GM19397 (cell line): ENCODE data around the gene SAMD13.

Experiments
- ATAC-seq: cut with Tn5 transposase; IDR thresholded peaks from one replicate; pipeline ENCODE4 v1.9.1; 2021; ENCODE audit warnings: mild to moderate bottlenecking, moderate library complexity; ENCODE audit not compliant: unreplicated experiment

SAMD13 gene

GRCh38 chr1:84339503-84339902, 38.0 kb downstream of the SAMD13 start:
- ATAC-seq = no peak

- ATAC-seq = no peak
These were observed 42.8 kb downstream of the SAMD13 start for GRCh38 chr1:84344286-84344685.

DNA sequence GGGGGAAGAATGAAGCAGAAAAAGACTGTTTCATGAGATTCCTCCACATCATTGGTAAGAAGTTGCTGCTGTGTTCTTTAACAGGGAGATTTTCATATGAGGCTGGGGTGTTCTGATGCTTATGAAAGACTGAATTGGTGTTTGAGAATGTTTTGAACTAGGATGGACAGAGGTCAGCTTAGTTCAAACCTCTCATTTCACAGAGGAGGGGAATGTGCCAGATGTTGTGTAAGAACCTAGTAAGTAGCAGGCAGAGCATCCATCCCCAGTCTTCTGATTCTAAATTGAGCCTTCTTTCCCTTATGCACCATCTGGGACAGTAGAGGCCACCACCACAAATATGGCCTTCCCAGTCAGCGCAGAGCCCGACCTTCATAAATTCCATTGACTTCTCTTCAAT, 43.7 kb downstream of the SAMD13 start:
- no peak for ATAC-seq

DNA sequence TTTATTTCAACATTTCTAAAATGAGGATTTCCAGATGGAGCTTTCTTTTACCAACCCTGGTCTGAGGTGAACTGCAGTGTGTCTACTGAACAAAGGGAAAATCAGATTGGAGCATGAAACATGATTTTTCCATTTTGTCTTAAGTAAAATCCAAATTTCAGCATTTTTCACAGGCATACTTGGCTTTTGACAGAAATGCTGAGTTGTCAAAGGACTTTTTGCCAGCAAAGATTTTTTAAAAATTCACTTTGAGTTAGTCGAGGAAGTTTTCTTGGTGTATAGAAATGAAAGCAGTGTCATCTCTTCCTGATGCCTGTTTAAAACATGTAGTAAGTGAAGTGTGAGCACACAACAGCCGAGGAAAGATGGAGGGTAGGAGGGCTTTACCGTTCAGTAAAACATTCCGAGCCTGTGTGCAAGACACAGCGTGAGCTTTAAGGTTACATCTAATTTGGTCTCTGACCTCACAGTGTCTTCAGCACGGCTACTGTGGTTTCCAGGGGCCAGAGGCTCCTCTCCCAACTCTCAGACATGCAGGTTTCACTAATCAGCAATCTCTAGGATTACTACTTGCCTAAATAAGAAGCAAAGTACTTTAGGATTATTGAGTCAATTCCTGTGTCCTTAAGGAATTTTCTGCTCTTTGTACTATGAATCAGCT, 45.9 kb downstream of the SAMD13 start:
- no peak for ATAC-seq

- no peak for ATAC-seq
These were observed 46.5 kb downstream of the SAMD13 start for GRCh38 chr1:84347932-84348555.

GRCh38 chr1:84348759-84349158, 47.3 kb downstream of the SAMD13 start:
- no peak for ATAC-seq

GRCh38 chr1:84350104-84350503, 48.6 kb downstream of the SAMD13 start:
- no peak for ATAC-seq

GRCh38 chr1:84350550-84350949, 49.0 kb downstream of the SAMD13 start:
- no peak for ATAC-seq

DNA sequence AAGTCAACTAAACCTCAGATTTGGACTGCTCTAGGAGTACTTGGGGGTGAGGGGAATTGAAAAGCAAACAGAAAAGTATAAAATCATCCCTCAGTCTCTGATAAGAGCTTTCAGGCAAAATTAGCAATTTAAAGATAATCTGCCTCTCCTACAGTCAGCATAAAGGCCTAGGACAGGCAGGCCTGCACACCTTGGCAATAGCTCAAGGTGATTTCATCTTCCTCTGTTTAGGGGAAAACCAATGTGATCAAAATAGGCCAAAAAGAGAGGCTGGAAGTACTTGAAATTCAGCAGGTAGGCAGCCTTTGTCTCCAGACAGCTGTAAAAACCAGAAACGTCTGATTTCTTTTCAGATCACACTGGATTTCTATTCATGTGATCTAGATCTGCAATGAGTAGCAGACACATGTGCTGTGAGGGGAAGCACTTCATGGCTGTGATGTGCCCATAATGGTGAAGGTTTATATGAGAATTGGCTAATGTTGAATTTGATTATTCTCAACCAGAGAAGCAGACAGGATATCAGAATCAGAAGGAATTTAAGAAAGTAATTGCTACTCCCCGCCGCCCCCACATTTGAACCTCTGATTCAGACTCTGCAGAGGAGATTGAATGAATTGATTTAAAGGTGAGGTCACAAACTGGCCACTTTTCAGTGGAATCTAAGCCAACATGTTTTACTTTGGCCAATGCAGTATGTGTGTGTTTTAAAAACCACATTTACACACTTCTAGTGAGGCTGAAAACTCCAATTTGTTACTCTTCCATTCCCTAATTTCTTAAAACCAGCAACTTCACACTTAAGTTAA, 51.0 kb downstream of the SAMD13 start:
- ATAC-seq = no peak

- ATAC-seq = no peak
These were observed 52.2 kb downstream of the SAMD13 start for GRCh38 chr1:84353695-84354094.

DNA sequence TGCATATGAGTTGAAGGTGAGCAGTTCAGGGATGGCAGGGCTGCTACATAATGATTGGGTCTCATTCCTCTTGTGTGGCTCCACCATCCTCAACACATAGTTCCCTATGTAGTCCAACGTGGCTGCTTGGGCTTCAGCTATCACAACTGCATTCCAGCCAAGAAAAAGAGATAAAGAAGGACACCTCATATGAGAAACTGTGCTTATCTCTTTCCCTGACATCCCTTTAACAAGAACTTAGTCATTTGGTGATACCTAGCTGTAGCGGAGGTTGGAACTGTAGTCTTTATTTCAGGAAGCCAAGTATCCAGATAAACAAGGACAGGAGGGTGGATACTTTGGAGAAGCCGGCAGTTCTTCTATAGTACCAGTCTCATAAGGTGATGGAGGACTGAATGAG, 54.0 kb downstream of the SAMD13 start:
- no peak for ATAC-seq

DNA sequence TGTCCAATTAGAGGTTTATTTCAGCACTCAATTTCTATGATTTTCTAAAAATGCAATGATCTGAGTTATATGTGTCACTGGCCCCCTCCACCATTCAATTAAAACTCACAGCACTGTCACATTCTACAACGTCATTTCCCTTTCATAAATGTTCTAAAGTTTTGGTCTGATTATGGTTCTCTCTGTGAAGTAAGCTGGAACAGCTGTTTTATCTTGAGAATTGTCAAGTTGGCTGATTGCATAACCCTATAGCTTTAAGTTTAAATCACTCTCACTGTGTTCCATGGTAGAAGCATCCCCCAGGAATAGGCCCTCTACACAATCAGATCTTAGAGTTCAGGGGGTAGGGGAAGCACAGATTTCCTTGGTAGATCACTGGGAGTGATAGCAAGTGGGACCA, 55.4 kb downstream of the SAMD13 start:
- ATAC-seq = no peak

DNA sequence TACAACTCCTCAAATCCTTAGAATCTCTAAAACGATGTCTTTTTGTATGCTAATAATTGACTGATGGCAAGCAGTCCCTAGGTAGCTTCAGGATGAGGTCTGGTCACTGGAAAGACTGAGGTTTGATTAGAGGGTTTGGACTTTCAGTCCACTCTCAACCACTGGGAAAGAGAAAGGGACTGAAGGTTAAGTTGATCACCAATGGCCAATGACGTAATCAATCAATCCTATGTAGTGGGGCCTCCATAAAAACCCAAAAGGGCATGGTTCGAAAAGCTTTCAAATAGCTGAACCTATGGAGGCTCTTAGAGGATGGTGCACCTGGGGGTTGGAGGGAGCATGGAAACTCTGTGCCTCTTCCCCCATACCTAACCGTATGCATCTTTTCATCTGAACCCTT, 57.2 kb downstream of the SAMD13 start:
- no peak for ATAC-seq

DNA sequence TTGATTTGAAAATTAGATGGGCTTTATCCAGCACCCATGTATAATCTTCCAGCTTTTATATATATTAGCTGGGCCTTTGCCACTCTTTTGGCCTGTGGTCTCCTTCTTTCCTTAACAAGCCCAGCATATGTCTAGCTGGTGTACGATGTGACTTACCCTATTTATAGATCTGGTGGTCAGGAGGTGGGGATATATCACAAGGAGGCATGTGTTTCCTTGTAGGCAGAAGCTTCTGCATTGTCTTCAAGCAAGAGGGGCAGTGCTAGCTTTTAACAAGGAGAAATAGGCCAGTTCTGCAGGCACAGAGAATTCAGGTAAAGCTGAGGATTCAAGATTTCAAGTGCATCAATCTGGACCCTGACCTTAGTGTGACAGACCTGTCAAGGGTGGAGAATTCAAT, 58.8 kb downstream of the SAMD13 start:
- ATAC-seq = no peak

DNA sequence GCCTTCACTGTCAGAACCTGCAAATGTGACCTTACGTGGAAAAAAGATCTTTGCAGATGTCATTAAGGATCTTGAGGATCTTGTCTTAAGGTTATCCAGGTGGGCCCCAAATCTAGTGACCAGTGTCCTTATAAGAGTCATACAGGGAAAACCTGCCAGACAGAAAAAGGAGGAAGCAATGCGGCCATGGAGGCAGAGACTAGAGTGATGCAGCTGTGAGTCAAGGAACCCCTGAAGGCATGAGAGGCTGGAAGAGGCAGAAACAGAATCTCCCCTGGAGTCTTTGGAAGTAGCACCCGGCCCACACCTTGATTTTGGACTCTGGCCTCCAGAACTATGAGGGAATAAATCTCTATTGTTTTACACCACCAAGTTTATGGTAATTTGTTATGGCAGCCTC, 60.3 kb downstream of the SAMD13 start:
- ATAC-seq = no peak

GRCh38 chr1:84363019-84363418, 61.5 kb downstream of the SAMD13 start:
- ATAC-seq = no peak

DNA sequence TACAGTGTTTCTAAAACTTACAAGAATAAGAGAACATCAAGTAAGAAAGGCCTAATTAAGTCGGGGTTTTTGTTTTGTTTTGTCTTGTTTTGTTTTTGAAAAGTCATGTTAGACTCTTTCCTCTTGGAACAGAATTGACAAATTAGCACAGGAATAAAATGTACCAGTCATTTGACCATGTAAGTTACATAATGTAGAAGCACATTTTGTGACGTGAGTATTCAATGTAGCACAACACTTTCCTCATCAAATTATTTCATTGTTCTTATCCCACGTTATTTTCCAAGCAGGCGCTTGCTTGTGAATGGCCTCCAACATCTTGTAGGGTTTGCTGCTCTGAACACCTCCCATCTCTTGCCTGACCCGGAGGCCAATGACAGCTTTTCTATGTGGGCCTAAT, 62.1 kb downstream of the SAMD13 start:
- no peak for ATAC-seq

DNA sequence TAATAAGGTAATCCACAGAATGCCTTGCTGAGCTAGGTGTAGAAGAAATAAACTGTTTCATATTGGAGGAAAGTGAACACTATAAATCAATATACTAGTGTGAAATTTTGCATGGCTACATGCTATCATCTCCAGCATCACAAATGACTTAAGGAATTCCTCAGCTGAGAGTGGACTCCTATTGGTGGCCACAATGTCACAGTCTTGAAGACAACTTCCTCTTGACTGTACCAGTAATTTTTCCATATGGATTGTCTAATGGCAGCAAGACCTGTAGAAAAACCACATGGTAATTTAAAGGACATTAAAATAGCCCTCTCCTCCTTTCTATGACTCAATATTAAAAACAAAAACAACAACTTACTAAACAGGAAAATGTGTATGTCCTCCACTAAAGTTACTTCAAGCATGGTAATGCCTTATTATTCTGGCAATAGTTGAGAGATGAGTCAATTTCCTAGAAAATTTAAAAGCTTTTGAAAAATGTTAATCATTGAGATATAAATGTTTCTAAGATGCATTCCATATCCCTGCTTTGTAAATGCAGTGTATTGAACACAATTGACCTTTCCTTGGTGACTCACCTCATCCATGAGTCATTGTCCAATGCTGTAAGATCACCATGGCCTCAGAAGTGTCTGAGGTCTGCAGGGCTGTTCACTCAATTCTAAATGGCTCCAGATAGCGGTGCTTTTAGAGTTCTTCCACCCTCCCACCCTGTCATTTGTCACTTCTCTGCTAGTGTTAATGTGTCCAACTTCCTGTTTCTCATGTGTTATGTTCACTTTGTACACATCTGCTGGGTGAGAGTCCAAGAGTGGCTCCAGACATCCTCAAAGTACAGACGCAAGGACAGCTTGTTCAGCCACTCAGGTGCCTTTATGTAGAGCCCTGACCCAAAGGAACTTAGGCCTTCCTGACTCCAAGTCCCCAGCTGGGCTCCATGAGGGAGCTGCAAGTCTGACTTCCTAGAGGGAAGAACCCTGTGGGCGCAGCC, 64.0 kb downstream of the SAMD13 start:
- no peak for ATAC-seq

GRCh38 chr1:84366786-84367185, 65.3 kb downstream of the SAMD13 start:
- no peak for ATAC-seq

- no peak for ATAC-seq
These were observed 65.7 kb downstream of the SAMD13 start for GRCh38 chr1:84367219-84367618.

DNA sequence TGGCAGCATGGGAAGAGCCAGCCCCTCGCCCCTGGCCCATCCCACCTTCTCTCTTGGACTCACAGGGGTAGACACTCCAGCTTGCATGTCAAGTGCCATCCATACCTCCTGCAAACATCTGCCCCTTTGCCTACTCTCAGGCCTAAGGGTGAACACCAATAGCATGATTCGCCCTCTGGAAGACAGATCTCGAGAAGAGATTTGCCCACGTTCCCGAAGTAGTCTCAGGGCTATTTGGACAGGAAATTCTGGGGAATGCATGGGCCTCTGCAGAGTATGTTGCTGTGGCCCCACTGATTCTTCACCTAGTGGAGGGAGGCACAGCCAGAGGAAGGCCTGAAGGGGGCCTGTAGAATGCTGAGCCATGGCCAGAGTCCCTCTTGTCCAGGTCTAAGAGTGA, 66.9 kb downstream of the SAMD13 start:
- ATAC-seq = no peak
